GM21390 (cell line): Measurements from ENCODE around the gene PITHD1.
"Not testable (repeated sequence)": the region's sequence is repeated elsewhere in the genome, so short reads cannot be mapped to it uniquely, and the experiment has no call there.

Source experiments
- ATAC-seq: cut with Tn5 transposase; IDR thresholded peaks from one replicate; pipeline ENCODE4 v1.9.1; 2021; ENCODE audit not compliant: unreplicated experiment

Gene PITHD1

DNA sequence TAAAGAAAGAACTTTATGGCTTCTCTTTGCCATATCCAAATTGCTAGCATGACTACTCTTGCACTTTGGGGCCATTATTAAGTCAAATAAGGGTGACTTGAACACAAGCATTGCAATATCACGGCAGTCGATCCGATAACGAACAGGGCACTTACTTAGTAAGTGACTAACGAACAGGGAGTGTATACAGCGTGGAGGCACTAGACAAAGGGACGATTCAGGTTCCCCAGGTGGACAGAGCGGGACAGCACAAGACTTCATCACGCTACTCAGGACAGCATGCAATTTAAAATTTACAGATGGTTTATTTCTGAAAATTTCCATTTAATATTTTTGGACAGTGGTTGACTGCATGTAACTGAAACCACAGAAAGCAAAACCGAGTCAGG lies 5.4 kb upstream of the PITHD1 start:
- ATAC-seq: no peak

DNA sequence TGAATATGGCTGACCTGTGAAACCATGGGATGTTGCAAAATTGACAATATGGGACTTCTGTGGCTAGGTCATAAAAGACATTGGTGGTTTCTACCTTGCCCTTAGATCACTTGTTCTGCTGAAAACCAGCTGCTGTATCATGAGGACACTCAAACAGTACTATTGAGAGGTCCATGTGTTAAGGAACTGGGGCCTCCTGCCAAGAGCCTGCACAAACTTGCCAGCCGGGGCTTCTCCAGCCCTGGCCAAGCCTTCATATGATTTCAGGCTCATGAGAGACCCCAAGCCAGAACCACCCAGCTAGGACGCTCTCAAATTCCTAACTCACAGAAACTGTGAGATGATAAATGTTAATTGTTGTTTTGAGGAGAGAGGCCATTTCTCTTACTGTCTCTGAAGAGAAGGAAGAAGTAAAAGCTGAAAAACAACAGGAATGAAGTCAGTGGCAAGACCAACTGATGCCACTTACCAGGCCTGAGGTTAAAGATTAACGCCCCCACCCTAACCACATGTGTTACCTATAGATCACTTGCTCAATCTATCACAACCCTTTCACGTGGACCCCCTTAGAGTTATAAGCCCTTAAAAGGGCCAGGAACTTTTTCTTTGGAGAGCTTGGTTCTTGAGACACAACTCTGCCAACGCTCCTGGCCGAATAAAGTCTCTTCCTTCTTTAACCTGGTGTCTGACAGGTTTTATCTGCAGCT lies 3.9 kb upstream of the PITHD1 start:
- no peak for ATAC-seq

DNA sequence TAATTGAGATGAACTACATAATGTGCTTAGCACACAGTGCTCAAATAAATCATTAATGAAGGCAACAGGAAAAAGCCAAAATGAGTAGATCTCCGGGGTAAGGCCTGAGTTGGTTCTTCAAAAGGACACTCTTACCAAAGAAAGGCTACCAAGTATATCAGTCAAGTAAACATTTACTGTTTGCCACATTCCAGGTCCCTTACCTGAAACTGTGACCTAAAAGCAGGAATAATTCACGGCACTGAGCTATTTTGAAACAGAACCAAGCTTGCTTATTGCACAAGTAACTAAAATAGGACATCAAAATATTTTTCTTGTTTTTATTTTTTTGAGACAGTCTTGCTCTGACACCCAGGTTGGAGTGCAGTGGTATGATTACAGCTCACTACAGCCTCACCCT lies 2.0 kb upstream of the PITHD1 start:
- ATAC-seq: no peak

DNA sequence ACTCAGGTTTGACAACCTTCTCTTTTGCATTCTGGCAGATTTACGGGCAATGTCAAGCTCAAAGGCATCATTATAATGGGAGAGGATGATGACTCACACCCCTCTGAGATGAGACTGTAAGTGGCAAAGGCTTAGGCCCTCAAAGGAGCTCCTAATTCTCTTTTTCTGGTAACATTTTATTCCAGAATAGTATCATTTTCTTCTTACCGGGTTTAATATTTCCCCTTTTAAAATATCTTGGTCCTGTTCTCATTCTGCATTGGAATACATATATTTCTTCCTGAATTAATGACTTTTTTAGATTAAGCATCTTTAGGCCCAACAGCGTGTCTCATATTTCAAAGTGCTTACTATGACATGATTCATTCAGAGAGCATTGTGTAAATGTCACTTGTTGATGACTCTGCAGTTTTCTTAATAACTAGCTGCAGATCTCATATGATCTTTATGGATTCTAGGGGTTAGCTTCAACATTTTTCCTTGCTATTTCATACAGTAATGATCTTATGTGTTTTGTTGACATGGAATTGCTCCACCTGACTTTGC lies 1.7 kb downstream of the PITHD1 start:
- no peak for ATAC-seq

DNA sequence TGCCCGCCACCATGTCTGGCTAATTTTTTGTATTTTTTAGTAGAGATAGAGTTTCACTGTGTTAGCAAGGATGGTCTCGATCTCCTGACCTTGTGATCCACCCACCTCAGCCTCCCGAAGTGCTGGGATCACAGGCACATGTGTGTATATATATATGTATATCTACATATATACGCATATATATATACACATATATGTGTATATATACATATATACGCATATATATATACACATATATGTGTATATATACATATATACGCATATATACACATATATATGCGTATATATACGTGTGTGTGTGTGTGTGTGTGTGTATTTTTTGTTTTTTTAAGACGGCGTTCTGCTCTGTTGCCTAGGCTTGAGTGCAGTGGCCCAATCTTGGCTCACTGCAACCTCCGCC lies 4.9 kb downstream of the PITHD1 start:
- not testable (repeated sequence) for ATAC-seq

DNA sequence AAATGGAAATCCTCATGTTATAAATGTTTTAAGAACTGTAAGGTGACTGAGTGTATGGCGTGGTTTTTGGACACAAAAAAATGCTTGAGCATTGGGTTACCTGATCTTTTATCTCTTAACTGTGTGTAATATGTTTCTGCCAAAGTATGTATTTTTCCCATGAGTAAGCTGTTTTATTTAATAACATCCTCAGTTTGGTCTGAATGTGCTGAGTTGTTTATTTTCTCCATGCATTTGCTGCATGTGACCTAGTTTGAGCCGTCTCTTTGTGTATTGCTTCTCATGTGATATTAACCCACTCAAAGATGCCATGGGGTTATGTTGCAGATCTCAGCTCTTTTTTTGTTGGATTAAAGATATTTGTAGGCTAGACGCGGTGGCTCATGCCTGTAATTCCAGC lies 6.6 kb downstream of the PITHD1 start:
- no peak for ATAC-seq

DNA sequence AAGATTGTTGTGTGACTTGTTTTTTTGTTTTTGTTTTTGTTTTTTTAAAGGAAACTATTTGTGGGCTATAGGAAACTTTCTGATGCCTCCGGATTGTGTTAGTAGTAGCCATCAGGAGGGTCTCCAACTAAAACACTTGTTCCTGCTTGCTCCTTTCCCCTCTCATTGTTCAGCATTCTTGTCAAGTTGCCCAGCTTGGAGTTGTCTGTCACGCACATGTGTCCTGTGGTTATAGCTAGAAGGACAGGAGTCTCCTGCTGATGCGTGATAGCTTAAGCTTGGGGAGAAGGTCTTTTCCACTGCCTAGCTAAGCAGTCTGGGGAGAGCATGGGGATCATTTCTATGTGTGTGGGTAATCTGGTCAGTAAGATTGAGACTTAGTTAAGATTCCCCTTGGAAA lies 9.5 kb downstream of the PITHD1 start:
- ATAC-seq: no peak

DNA sequence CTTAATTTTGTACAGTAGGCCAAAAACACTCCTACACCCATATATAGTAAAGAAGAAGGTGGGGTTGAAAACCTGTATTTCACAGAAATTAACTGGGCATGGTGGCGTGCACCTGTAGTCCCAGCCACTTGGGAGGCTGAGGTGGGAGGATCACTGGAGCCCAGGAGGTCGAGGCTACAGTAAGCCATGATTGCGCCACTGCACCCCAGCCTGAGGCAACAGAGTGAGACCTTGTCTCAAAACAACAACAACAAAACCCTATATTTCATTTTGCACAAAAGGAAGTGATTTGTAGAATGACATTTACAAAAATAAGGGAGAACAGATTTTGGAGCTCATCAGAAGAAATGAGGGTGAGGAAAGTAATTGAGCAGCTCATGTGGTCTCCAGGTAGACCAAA lies 10.5 kb downstream of the PITHD1 start:
- ATAC-seq: no peak

DNA sequence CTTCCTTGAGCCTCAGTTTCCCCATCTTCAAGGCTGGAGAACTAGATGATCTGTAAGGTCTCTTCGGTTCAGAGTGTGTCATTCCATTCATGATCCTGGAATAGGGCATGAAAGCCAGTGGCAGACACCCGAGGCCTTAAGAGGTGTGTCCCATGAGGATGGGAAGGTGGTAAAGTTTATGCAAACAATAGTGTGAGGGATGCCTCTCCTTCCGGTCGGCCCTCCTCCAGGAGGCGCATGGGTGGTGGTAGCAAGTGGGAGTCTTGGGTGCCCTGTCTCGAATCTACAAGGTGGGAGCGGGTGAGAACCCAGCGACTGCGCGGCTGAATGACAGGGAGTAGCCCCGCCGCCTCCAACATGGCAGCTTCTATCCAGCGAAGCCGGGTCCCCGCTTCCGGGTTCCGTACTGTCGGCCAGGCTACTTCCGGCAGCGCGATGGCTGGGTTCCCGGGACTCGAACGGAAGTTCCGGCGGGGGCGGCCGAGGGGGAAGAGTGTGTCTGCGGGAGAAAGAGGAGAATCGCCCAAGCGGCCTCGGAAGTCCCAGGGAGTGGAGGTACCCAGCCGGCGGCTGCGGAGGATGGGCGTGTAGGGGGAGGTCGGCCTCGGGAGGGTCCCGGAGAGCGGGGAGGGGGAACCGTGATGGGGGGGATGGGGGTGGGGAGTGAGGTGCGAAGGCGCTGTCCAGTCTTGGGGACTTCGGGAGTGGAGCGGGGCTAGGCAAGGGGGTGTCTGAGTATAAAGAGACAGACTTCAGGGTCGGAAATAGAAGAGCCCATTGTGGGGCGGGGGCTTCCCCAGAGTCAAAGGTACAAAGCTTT lies 12.7 kb downstream of the PITHD1 start, which contains the start of gene LYPLA2:
LYPLA2 (plus strand) TSS at position 450 of the 820 bp plus-strand sequence. CDS start 1,538 bp downstream, outside the sequence.
- peak; percentile 87 for ATAC-seq

DNA sequence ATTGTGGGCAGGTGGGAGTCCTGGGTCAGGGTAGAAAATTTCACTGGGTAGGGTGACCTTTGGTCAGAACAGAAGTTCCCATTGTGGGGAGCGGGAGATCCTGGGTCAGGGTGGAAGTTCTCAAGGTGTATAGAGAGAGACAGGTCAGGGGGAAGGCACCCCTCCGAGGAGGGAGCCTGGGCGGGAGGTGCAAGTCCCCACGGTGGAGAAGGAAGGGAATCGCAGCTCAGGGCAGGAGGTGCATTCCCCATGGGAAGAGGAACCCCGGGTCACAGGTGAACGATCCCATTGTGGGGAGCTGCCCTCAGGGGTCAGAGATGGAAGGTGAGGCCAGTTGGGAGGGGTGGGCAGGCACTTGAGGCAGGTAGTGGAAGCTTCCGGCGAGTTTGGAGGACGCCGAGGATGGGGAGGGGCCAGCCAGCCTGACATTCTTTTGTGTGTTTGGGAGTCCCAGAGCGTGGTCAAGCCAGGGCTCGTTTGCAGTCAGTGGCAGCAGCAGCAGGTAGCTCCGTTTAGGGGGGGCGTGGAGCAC lies 13.4 kb downstream of the PITHD1 start:
- no peak for ATAC-seq

DNA sequence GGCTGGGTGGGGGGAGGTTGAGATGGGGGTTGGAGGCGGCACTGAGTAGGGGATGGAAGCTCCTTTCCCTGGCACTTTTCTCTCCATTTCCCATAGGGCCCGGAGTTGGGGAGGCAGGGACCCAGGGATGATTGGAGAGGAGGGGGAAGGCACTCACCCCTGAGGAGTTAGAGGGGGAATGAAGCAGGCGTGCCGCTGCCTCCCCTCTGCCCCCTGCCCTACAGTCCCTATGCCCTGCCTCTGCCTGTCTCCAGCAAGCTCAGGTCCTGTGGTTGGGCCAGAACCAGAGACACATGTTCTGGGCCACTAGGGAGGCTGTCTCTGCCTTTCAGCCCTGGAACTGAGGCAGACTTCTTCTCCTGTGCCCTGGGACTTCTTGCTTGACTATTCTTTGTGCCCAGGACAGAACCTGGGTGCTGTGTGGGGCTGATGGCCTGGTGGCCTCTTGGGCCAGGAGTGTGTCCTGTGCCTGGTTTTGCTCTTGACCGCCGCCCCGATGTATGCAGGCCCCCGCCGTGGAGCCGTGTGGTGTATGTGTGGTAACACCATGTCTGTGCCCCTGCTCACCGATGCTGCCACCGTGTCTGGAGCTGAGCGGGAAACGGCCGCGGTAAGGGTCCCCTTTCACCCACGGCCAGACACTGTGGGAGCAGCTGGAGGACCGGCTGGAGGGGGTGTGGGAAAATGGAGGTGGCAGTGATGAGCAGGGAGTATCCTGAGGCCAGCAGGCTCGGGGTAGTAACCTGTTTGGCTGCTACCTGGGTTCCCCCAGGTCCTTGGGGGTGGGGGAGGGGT lies 14.1 kb downstream of the PITHD1 start:
- no peak for ATAC-seq

DNA sequence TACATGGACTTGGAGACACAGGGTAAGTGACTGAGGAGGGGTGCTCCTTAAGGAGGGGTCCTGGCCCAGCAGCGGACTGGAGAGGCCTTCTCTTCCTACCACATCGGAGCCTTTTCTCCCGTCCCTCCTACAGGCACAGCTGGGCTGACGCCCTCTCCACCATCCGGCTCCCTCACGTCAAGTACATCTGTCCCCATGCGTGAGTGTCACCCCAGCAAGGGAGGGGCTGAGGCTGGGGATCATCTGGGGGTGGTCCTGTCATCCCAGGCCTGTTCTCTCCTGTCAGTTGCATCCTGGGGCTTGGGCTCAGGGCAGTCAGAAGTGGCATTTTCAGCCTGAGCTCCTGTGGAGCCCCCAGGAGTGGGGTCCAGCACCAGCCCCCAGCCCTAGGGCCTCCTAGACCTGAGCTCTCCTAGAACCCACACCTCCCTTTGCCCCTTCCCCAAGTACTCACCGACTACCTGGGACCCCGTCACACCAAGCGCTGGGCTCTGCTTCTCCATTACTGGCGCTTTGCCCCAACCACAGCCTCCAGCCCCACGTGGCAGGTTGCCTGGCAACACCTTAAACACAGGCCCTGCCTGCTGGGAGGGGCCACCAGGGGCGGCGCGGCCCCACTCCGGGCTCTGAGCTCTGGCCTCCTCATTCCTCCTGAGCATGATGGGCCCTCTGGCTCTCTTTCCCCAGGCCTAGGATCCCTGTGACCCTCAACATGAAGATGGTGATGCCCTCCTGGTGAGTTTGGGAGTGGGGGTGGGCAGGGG lies 15.0 kb downstream of the PITHD1 start:
- ATAC-seq: no peak

DNA sequence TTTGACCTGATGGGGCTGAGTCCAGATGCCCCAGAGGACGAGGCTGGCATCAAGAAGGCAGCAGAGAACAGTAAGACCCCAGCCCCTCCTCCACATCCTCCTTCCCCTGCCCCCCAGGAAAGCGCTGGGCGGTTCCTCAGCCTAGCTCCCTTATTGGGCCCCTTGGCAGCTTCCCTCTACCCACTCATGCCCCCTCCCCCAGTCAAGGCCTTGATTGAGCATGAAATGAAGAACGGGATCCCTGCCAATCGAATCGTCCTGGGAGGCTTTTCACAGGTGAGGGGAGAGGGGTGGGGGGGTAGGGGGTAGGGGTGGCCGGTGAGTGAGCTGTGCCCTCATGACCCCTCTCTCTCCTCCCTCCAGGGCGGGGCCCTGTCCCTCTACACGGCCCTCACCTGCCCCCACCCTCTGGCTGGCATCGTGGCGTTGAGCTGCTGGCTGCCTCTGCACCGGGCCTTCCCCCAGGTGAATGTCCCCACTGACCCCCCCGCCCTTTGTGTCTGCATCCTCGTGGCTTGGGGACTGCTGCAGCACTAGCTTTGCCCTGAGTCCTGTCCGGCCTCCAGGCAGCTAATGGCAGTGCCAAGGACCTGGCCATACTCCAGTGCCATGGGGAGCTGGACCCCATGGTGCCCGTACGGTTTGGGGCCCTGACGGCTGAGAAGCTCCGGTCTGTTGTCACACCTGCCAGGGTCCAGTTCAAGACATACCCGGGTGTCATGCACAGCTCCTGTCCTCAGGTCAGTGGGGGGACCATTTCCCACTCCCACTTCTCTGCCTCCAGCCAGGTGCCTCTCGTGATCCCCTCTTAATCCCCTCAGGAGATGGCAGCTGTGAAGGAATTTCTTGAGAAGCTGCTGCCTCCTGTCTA lies 15.9 kb downstream of the PITHD1 start:
- ATAC-seq: no peak

DNA sequence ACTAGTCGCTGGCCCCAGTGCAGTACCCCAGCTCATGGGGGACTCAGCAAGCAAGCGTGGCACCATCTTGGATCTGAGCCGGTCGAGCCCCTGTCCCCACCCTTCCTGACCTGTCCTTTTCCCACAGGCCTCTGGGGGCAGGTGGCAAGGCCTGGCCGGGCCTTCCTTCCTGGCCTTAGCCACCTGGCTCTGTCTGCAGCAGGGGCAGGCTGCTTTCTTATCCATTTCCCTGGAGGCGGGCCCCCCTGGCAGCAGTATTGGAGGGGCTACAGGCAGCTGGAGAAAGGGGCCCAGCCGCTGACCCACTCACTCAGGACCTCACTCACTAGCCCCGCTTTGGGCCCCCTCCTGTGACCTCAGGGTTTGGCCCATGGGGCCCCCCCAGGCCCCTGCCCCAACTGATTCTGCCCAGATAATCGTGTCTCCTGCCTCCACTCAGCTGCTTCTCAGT lies 16.5 kb downstream of the PITHD1 start:
- ATAC-seq: not testable (repeated sequence)

DNA sequence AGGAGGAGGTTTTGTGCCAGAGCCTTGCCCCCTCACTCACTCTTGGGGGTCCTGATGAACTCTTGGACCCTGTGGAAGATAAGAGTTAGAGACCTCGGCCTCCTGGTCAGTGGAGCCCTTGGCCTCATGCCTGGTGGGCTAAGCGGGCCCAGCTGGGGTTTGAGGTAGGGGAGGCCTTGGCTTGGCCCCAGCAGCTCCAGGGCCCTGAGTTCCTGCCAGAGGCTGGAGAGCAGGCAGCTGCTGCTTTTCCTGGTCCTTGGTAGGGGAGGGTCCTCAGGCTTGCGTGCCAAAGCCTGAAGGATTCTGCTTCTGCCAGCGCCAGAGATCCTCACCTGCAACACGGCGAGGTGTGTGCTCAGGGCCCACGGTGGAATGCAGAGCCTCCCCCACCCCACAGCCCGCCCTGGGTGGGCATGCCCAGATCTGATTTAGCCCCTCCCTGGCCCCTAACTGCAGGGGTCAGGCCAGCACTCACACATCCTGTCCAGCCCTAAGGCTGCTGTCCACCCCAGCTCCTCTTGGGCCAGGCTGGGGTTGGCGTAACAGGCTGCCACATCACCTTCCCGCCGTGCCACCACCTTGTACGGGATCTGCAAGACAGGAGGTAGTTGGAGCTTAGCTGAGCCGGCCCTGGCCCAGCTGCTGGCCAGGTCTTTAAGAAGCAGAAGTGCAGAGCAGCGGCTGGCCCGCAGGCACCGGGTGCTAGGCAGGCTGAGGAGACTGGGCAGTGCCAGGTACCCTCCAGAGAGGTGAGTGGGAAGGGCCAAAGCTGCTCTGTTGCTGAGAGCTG lies 17.7 kb downstream of the PITHD1 start:
- no peak for ATAC-seq

DNA sequence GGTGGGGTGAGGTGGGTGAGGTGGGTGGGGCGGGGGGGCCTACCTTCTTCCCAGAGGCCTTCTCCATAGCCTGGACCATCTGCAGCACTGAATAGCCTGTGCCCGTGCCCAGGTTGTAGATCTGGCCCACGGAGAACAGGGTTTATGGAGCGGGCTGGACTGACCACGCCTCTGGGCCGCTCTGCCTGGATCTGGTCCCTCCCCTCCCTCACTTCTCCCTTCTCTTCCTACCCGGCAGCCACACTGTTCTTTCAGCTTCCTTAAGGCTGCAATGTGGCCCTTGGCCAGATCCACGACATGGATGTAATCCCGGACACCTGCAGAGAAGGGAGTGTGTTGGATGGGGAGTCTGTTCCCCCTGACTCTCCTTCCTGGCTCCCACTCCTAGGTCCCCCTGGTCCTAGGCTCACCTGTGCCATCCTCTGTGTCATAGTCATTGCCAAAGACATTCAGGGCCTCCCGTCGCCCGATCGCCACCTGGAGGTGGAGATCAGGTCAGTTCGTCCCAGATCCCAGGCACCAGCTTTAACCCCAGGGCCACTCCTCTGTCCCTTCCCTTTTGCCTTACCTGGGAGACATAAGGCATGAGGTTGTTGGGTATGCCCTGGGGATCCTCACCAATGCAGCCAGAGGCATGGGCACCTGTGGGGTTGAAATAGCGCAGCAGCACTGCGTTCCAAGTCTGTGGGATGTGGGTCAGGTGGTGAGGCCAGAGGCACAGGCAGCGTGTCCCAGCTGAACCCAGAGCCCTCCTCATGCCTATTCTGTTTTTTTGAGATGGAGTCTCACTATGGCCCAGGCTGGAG lies 18.5 kb downstream of the PITHD1 start:
- ATAC-seq: no peak
